KMS-11 (cell line): ENCODE data around the gene OR7C1.

Experiments used
- H2AFZ ChIP-seq: fragments of 200-600 bp; sonication (generic); 2 replicates; pipeline ENCODE4 v1.6.1; 2016; ENCODE audit warnings: antibody characterized with exemption, mixed run types, low read depth
- H3K27ac ChIP-seq: fragments of 200-600 bp; sonication (generic); 2 replicates; pipeline ENCODE4 v1.6.1; 2016; ENCODE audit warnings: mild to moderate bottlenecking, mixed run types
- H3K27me3 ChIP-seq: fragments of 200-600 bp; sonication (generic); 2 replicates; pipeline ENCODE4 v1.6.1; 2017; ENCODE audit warnings: mild to moderate bottlenecking, low read depth, mixed run types, moderate library complexity; ENCODE audit not compliant: insufficient read depth
- H3K36me3 ChIP-seq: fragments of 200-600 bp; sonication (generic); 2 replicates; pipeline ENCODE4 v1.6.1; 2017; ENCODE audit warnings: mild to moderate bottlenecking, mixed run types; ENCODE audit not compliant: insufficient read depth
- H3K4me1 ChIP-seq: fragments of 200-600 bp; sonication (generic); 2 replicates; pipeline ENCODE4 v1.6.1; 2016; ENCODE audit warnings: mild to moderate bottlenecking, low read depth, mixed run types; ENCODE audit not compliant: poor library complexity, severe bottlenecking
- H3K4me2 ChIP-seq: fragments of 200-600 bp; sonication (generic); 2 replicates; pipeline ENCODE4 v1.7.0; 2016; ENCODE audit warnings: mild to moderate bottlenecking, mixed run types
- H3K4me3 ChIP-seq: fragments of 200-600 bp; sonication (generic); IDR thresholded peaks from 2 replicates; pipeline ENCODE4 v1.6.1; 2017; ENCODE audit warnings: low read depth, low read length, mixed read lengths; ENCODE audit not compliant: insufficient read depth
- H3K79me2 ChIP-seq: fragments of 200-600 bp; sonication (generic); 2 replicates; pipeline ENCODE4 v1.6.1; 2016; ENCODE audit warnings: low read depth, mixed run types; ENCODE audit not compliant: insufficient read depth
- H3K9ac ChIP-seq: fragments of 200-600 bp; sonication (generic); 2 replicates; pipeline ENCODE4 v1.6.1; 2016; ENCODE audit warnings: mild to moderate bottlenecking, mixed run types
- H4K20me1 ChIP-seq: fragments of 200-600 bp; sonication (generic); 2 replicates; pipeline ENCODE4 v1.6.1; 2016; ENCODE audit warnings: mild to moderate bottlenecking, mixed run types; ENCODE audit not compliant: insufficient read depth
- CTCF ChIP-seq: fragments of 200-600 bp; sonication (generic); conservative IDR thresholded peaks from 2 replicates; pipeline ENCODE4 v1.6.1; 2017; ENCODE audit warnings: low read depth, mild to moderate bottlenecking, antibody characterized with exemption, low read length, moderate library complexity, mixed read lengths

Gene OR7C1

GRCh38 chr19:14830702-14831101 is 4.3 kb downstream of the OR7C1 start:
- no peaks in the 10 kb centered on the region for H3K79me2 ChIP-seq
- no peak overlapping the region for H2AFZ ChIP-seq
- no peaks in the 10 kb centered on the region for H3K36me3 ChIP-seq
- no peaks in the 10 kb centered on the region for H3K4me1 ChIP-seq
- no peak overlapping the region for H3K9ac ChIP-seq
- H3K4me3 ChIP-seq, result no peak overlapping the region
- TF ChIP-seq CTCF, result no peak
- no peak overlapping the region for H3K27ac ChIP-seq
- H3K4me2 ChIP-seq, result no peak overlapping the region
- H3K27me3 ChIP-seq, result no peaks in the 10 kb centered on the region; the same call in 1 of the 2 replicates
- H4K20me1 ChIP-seq, result no peaks in the 10 kb centered on the region

GRCh38 chr19:14826006-14826405 is 9.0 kb downstream of the OR7C1 start:
- Histone ChIP-seq H4K20me1 (no peaks in the 10 kb centered on the region), H3K27me3 (no peaks in the 10 kb centered on the region; the same call in 1 of the 2 replicates), H3K36me3 (no peaks in the 10 kb centered on the region), H2AFZ (no peak overlapping the region), H3K4me3 (no peak overlapping the region), H3K4me2 (no peak overlapping the region), H3K9ac (no peak overlapping the region), H3K4me1 (no peaks in the 10 kb centered on the region), H3K27ac (no peak overlapping the region), H3K79me2 (no peaks in the 10 kb centered on the region)
- no peak for TF ChIP-seq CTCF

GRCh38 chr19:14821937-14822336 is 13.0 kb downstream of the OR7C1 start:
- H3K4me2 ChIP-seq, result no peak overlapping the region
- TF ChIP-seq CTCF, result no peak
- no peaks in the 10 kb centered on the region; the same call in 1 of the 2 replicates for H3K27me3 ChIP-seq

GRCh38 chr19:14818588-14818987 is 16.4 kb downstream of the OR7C1 start:
- H3K36me3 ChIP-seq, result no peaks in the 10 kb centered on the region
- no peaks in the 10 kb centered on the region; the same call in 1 of the 2 replicates for H3K27me3 ChIP-seq
- H3K4me3 ChIP-seq, result no peak overlapping the region
- H3K79me2 ChIP-seq, result no peaks in the 10 kb centered on the region
- no peak overlapping the region for H3K4me2 ChIP-seq
- no peak overlapping the region for H3K27ac ChIP-seq
- no peaks in the 10 kb centered on the region for H3K4me1 ChIP-seq
- H2AFZ ChIP-seq, result no peak overlapping the region
- no peak overlapping the region for H3K9ac ChIP-seq
- no peaks in the 10 kb centered on the region for H4K20me1 ChIP-seq
- TF ChIP-seq CTCF, result no peak

More at GRCh38 chr19:14821937-14822336, 13.0 kb downstream of the OR7C1 start:
- H3K9ac ChIP-seq, result no peak overlapping the region
- no peaks in the 10 kb centered on the region for H4K20me1 ChIP-seq
- H3K79me2 ChIP-seq, result no peaks in the 10 kb centered on the region
- H3K4me3 ChIP-seq, result no peak overlapping the region
- H3K36me3 ChIP-seq, result no peaks in the 10 kb centered on the region
- H2AFZ ChIP-seq, result no peak overlapping the region
- no peak overlapping the region for H3K27ac ChIP-seq
- no peaks in the 10 kb centered on the region for H3K4me1 ChIP-seq

- TF ChIP-seq CTCF, result no peak
- Histone ChIP-seq H3K79me2 (no peaks in the 10 kb centered on the region), H3K27ac (no peak overlapping the region), H3K4me2 (no peak overlapping the region), H3K36me3 (no peaks in the 10 kb centered on the region), H4K20me1 (no peaks in the 10 kb centered on the region), H2AFZ (no peak overlapping the region), H3K9ac (no peak overlapping the region), H3K27me3 (no peaks in the 10 kb centered on the region; the same call in 1 of the 2 replicates), H3K4me1 (no peaks in the 10 kb centered on the region), H3K4me3 (no peak overlapping the region)
Measured at GRCh38 chr19:14817052-14817451, 17.9 kb downstream of the OR7C1 start.
